Gastroesophageal sphincter (tissue), 3 donors: ENCODE measurements around the gene GNAO1.

Source experiments
- CTCF ChIP-seq, 4 experiments: fragments of 200-600 bp in 2 of 4; fragments of 450-650 bp in 2 of 4; sonication (generic) in 1 of 4; IDR thresholded peaks; one replicate each; pipeline ENCODE4 v1.5.1; 2017 to 2019; ENCODE audit warnings: antibody characterized with exemption in 4 of 4, mild to moderate bottlenecking in 2 of 4, moderate library complexity in 2 of 4
- EP300 ChIP-seq: sonication (generic); formaldehyde crosslinking; IDR thresholded peaks from one replicate; pipeline ENCODE4 v1.6.1; 2017; ENCODE audit warnings: antibody characterized with exemption, mild to moderate bottlenecking

DNA sequence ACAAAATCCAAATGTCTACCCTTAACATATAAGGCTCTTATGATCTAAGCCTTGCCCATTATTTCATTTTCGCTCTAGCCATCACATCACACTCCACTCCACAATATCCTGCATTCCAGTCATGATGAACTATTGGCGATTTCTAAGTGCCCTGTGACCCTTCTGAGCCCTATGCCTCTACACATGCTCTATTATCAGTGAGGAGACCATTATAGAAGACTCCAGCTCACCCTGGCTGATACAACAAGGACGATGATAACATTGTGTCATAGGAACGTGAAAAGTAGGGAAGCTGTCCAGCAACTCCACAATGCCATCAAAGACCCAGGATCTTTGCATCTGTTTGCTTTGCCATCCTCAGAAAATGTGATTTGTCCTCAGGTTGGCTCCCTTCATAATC is 29.6 kb upstream of the GNAO1 start:
- TF ChIP-seq CTCF (IDR thresholded peaks at IDR 0.05) = no peak
- TF ChIP-seq EP300 = no peak
